Vagina (tissue), 2 donors: Measurements from ENCODE around the gene JKAMP. TPM values are rescaled to one million over a fixed set of nuclear protein-coding genes. Genes with fewer than 3 reads are reported as not detected.

Source experiments
- DNase-seq, 2 donors: peaks; one replicate each; pipeline ENCODE4 v3.0.0-alpha.2; 2017; ENCODE audit errors: extremely low spot score in 2 of 2
- H3K27ac ChIP-seq: fragments of 200-600 bp; sonication (generic); one replicate; pipeline ENCODE4 v1.5.1; 2019
- H3K27me3 ChIP-seq: fragments of 200-600 bp; sonication (generic); one replicate; pipeline ENCODE4 v1.5.1; 2019
- H3K36me3 ChIP-seq, 2 donors: fragments of 200-600 bp; sonication (generic); one replicate each; pipeline ENCODE4 v1.5.1; 2017 to 2019
- H3K4me1 ChIP-seq: fragments of 200-600 bp; sonication (generic); one replicate; pipeline ENCODE4 v1.5.1; 2019
- H3K4me3 ChIP-seq, 2 donors: fragments of 200-600 bp; sonication (generic); 1 replicate in 1 of 2; 2 replicates in 1 of 2; pipeline ENCODE4 v1.5.1; 2016 to 2019
- H3K9me3 ChIP-seq: fragments of 200-600 bp; sonication (generic); one replicate; pipeline ENCODE4 v1.5.1; 2019
- CTCF ChIP-seq, 3 experiments: fragments of 450-650 bp in 2 of 3; fragments of 200-600 bp in 1 of 3; sonication (generic) in 1 of 3; IDR thresholded peaks; one replicate each; pipeline ENCODE4 v1.5.1; 2017 to 2019; ENCODE audit warnings: antibody characterized with exemption in 3 of 3, mild to moderate bottlenecking in 2 of 3, moderate library complexity in 2 of 3
- POLR2A ChIP-seq, 2 donors: fragments of 450-650 bp; IDR thresholded peaks; one replicate each; pipeline ENCODE4 v1.6.1; 2017; ENCODE audit warnings: antibody characterized with exemption in 2 of 2, mild to moderate bottlenecking in 2 of 2, moderate library complexity in 2 of 2
- POLR2AphosphoS5 ChIP-seq, 2 donors: sonication (generic); formaldehyde crosslinking; IDR thresholded peaks; one replicate each; pipeline ENCODE4 v1.9.0; 2017; ENCODE audit warnings: antibody characterized with exemption in 2 of 2, mild to moderate bottlenecking in 2 of 2, low read depth in 1 of 2; ENCODE audit not compliant: insufficient read depth in 1 of 2
- intact Hi-C: fragments of 100-400 bp; cut with DNase I; formaldehyde crosslinking; loops from one replicate; pipeline ENCODE4 v1.15.1; 2023
- total RNA-seq: library from RNA; depleted of rRNA; stranded (reverse); fragments of >200 nt; gene quantifications from one replicate; pipeline ENCODE4 v1.2.3, GENCODE V29; 2016

Gene JKAMP
- total RNA-seq, 1 donor from 2014 or later = 45.9 TPM

DNA sequence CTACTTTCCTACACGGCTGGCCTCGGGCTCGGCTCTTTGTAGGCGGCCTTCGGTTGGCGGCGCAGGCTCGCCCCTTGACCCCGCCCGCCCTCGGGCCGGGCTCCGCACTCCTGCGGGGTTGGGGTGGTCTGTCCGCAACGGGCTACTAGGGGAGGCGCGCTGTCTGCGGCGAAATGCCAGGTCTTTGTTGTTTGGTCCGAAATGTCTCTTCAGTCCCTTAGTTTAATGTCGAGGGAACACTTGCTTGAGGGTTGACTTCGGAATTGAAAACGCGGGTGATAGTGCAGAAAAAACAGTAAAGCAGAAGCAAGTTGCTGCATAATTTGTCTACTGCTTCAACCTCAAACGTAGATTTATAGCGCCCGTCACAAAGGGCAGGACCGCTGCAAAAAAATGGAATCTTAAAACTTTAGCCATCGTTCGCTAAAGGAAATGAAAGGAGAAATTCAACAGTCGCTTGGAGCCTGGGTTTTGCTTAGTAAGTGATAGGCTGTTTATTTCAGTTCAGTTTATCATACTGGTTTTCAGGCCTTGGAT lies 390 bp downstream of the JKAMP start:
- Histone ChIP-seq H3K4me3 (peak overlapping the region; percentile 69 to 97), H3K27me3 (no peaks in the 10 kb centered on the region), H3K9me3 (no peaks in the 10 kb centered on the region), H3K27ac (peak overlapping the region; percentile 92), H3K4me1 (peaks cover 58% of the 10 kb centered on the region), H3K36me3 (peaks cover 0 to 15% of the 10 kb centered on the region in 2 donors)
- DNase-seq = peak in 1 of 2 donors; percentile 89
- intact Hi-C loops = no loop called here
- TF ChIP-seq POLR2A (IDR thresholded peaks at IDR 0.05) (no peak), POLR2AphosphoS5 (IDR thresholded peaks at IDR 0.05; ENCODE audit: insufficient read depth in 1 of 2, low read depth in 1 of 2) (no peak), CTCF (IDR thresholded peaks at IDR 0.05) (no peak)

DNA sequence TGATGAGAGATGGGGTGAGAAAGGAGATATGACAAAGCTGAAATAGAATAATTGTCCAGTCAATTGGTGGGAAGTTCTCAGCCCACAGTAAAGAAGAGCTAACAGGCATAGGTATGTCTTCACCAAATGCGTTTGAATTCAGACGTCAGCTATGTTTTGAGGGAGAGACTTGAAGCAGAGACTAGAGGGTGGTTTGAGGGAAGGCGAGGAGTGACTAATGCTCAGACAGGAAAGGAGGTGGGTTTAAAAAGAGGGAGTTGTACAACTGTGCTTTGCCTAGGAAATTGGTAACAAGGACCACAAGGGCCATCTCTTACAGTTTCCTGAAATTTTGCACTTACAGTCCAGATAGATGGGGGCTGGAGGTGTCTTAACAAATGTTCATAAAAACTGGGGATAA lies 6.4 kb downstream of the JKAMP start:
- intact Hi-C loops = no loop called here
- DNase-seq = no peak
- Histone ChIP-seq H3K9me3 (no peaks in the 10 kb centered on the region), H3K36me3 (peaks cover 0 to 49% of the 10 kb centered on the region in 2 donors), H3K4me1 (peaks cover 14% of the 10 kb centered on the region), H3K4me3 (no peak overlapping the region), H3K27ac (no peak overlapping the region), H3K27me3 (no peaks in the 10 kb centered on the region)
- TF ChIP-seq POLR2A (IDR thresholded peaks at IDR 0.05) = no peak
- TF ChIP-seq CTCF (IDR thresholded peaks at IDR 0.05) = no peak
- TF ChIP-seq POLR2AphosphoS5 (IDR thresholded peaks at IDR 0.05; ENCODE audit: insufficient read depth in 1 of 2, low read depth in 1 of 2) = no peak

GRCh38 chr14:59492384-59492783 lies 8.1 kb downstream of the JKAMP start:
- intact Hi-C loops = no loop called here
- Histone ChIP-seq H3K36me3 (peaks cover 0 to 51% of the 10 kb centered on the region in 2 donors), H3K4me1 (no peaks in the 10 kb centered on the region), H3K27me3 (no peaks in the 10 kb centered on the region), H3K4me3 (no peak overlapping the region), H3K9me3 (no peaks in the 10 kb centered on the region), H3K27ac (no peak overlapping the region)
- TF ChIP-seq POLR2A (IDR thresholded peaks at IDR 0.05) = no peak
- no peak for TF ChIP-seq CTCF (IDR thresholded peaks at IDR 0.05)
- TF ChIP-seq POLR2AphosphoS5 (IDR thresholded peaks at IDR 0.05; ENCODE audit: insufficient read depth in 1 of 2, low read depth in 1 of 2) = no peak
- no peak for DNase-seq

GRCh38 chr14:59500732-59501131 lies 16.4 kb downstream of the JKAMP start:
- Histone ChIP-seq H3K4me1 (peaks cover 10% of the 10 kb centered on the region), H3K4me3 (no peak overlapping the region), H3K27me3 (no peaks in the 10 kb centered on the region), H3K9me3 (no peaks in the 10 kb centered on the region), H3K27ac (no peak overlapping the region), H3K36me3 (peaks cover 0 to 19% of the 10 kb centered on the region in 2 donors)
- intact Hi-C loops = no loop called here
- TF ChIP-seq CTCF (IDR thresholded peaks at IDR 0.05) (no peak), POLR2A (IDR thresholded peaks at IDR 0.05) (no peak)
- DNase-seq = no peak

DNA sequence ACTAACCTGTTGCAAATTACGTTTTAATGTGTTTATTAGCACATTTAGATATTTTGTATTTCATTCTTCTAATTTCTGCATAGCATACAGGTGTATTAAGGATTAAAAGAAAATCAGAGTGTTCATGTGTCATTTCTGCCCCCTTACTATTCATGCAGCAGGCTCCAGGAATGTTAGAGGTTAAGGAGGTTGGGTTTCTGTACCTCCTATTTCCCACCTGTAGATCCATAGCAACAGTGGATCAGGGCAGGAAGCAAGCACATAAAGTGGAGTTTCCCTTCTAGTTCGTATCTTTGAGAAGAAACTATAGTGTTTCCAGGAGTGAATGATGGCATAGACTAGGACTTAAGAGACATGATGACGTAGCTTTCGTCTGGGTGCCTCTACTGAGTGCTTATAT lies 18.9 kb downstream of the JKAMP start:
- Histone ChIP-seq H3K9me3 (no peaks in the 10 kb centered on the region), H3K4me1 (peaks cover 10% of the 10 kb centered on the region), H3K27ac (no peak overlapping the region), H3K36me3 (peaks cover 0 to 17% of the 10 kb centered on the region in 2 donors), H3K4me3 (no peak overlapping the region), H3K27me3 (no peaks in the 10 kb centered on the region)
- intact Hi-C loops = no loop called here
- DNase-seq = no peak
- TF ChIP-seq POLR2AphosphoS5 (IDR thresholded peaks at IDR 0.05; ENCODE audit: insufficient read depth in 1 of 2, low read depth in 1 of 2) (no peak), CTCF (IDR thresholded peaks at IDR 0.05) (no peak), POLR2A (IDR thresholded peaks at IDR 0.05) (no peak)
